ENCODE results near the gene SLC9C2.

- TF ChIP-seq, protein P1, sequence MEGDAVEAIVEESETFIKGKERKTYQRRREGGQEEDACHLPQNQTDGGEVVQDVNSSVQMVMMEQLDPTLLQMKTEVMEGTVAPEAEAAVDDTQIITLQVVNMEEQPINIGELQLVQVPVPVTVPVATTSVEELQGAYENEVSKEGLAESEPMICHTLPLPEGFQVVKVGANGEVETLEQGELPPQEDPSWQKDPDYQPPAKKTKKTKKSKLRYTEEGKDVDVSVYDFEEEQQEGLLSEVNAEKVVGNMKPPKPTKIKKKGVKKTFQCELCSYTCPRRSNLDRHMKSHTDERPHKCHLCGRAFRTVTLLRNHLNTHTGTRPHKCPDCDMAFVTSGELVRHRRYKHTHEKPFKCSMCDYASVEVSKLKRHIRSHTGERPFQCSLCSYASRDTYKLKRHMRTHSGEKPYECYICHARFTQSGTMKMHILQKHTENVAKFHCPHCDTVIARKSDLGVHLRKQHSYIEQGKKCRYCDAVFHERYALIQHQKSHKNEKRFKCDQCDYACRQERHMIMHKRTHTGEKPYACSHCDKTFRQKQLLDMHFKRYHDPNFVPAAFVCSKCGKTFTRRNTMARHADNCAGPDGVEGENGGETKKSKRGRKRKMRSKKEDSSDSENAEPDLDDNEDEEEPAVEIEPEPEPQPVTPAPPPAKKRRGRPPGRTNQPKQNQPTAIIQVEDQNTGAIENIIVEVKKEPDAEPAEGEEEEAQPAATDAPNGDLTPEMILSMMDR (IDR thresholded peaks at IDR 0.05) = no peak
- TF ChIP-seq EP300 (IDR thresholded peaks at IDR 0.05) = no peak
Observed at GRCh38 chr1:173507205-173507846, 95.5 kb downstream of the SLC9C2 start.
